Activated naive CD8-positive, alpha-beta T cell treated with anti-CD3 and anti-CD28 coated beads for 36 hours (primary cell): ENCODE results near the gene TEX29. TPM values are rescaled to one million over a fixed set of nuclear protein-coding genes. Genes with fewer than 3 reads are reported as not detected.

Experiments
- DNase-seq: peaks from one replicate; pipeline ENCODE4 v3.0.0; 2021
- H3K27ac Mint-ChIP-seq: one replicate; pipeline ENCODE4 v1.8.0; 2022; ENCODE audit warnings: mild to moderate bottlenecking, moderate library complexity, mixed read lengths
- H3K27me3 Mint-ChIP-seq: one replicate; pipeline ENCODE4 v1.8.0; 2022; ENCODE audit warnings: mild to moderate bottlenecking, mixed read lengths
- H3K36me3 Mint-ChIP-seq: one replicate; pipeline ENCODE4 v1.8.0; 2021; ENCODE audit warnings: mild to moderate bottlenecking, mixed read lengths
- H3K4me1 Mint-ChIP-seq: one replicate; pipeline ENCODE4 v1.8.0; 2021; ENCODE audit warnings: mixed read lengths
- H3K4me3 Mint-ChIP-seq: one replicate; pipeline ENCODE4 v1.8.0; 2022; ENCODE audit warnings: mild to moderate bottlenecking, moderate library complexity, mixed read lengths
- H3K9me3 Mint-ChIP-seq: one replicate; pipeline ENCODE4 v1.8.0; 2022; ENCODE audit warnings: mixed read lengths
- total RNA-seq, 2 experiments: library from RNA; stranded (reverse); gene quantifications; one replicate each; pipeline ENCODE4 v1.2.3, GENCODE V29; 2021

Gene TEX29
- total RNA-seq, 2 experiments from 2014 or later: 0.46 TPM; not detected in 1

GRCh38 chr13:111382411-111382810, 62.0 kb downstream of the TEX29 start:
- Mint-ChIP-seq H3K4me1 (peaks cover 12% of the 10 kb centered on the region), H3K4me3 (no peak overlapping the region), H3K36me3 (no peaks in the 10 kb centered on the region), H3K27ac (no peak overlapping the region), H3K9me3 (no peaks in the 10 kb centered on the region), H3K27me3 (no peaks in the 10 kb centered on the region)
- DNase-seq: no peak

GRCh38 chr13:111382877-111383276, 62.4 kb downstream of the TEX29 start:
- H3K9me3 Mint-ChIP-seq: no peaks in the 10 kb centered on the region
- H3K27ac Mint-ChIP-seq: no peak overlapping the region
- no peaks in the 10 kb centered on the region for H3K27me3 Mint-ChIP-seq
- no peak overlapping the region for H3K4me3 Mint-ChIP-seq
- DNase-seq: no peak
- H3K4me1 Mint-ChIP-seq: peaks cover 12% of the 10 kb centered on the region
- no peaks in the 10 kb centered on the region for H3K36me3 Mint-ChIP-seq

GRCh38 chr13:111383591-111384440, 63.4 kb downstream of the TEX29 start:
- H3K36me3 Mint-ChIP-seq: no peaks in the 10 kb centered on the region
- peak overlapping the region; percentile 6 for H3K4me3 Mint-ChIP-seq
- H3K27ac Mint-ChIP-seq: peak overlapping the region; percentile 22
- no peaks in the 10 kb centered on the region for H3K27me3 Mint-ChIP-seq
- peaks cover 13% of the 10 kb centered on the region for H3K4me1 Mint-ChIP-seq
- H3K9me3 Mint-ChIP-seq: no peaks in the 10 kb centered on the region
- DNase-seq: no peak

- no peak for DNase-seq
- no peak overlapping the region for H3K27ac Mint-ChIP-seq
- no peaks in the 10 kb centered on the region for H3K27me3 Mint-ChIP-seq
- H3K9me3 Mint-ChIP-seq: no peaks in the 10 kb centered on the region
- peaks cover 20% of the 10 kb centered on the region for H3K4me1 Mint-ChIP-seq
- no peaks in the 10 kb centered on the region for H3K36me3 Mint-ChIP-seq
- H3K4me3 Mint-ChIP-seq: peak overlapping the region; percentile 29
Observed at GRCh38 chr13:111384441-111385182, 64.2 kb downstream of the TEX29 start.

- H3K36me3 Mint-ChIP-seq: no peaks in the 10 kb centered on the region
- no peak overlapping the region for H3K27ac Mint-ChIP-seq
- peaks cover 20% of the 10 kb centered on the region for H3K4me1 Mint-ChIP-seq
- DNase-seq: no peak
- H3K9me3 Mint-ChIP-seq: no peaks in the 10 kb centered on the region
- H3K27me3 Mint-ChIP-seq: no peaks in the 10 kb centered on the region
- peak overlapping the region; percentile 29 for H3K4me3 Mint-ChIP-seq
Observed at GRCh38 chr13:111385183-111385857, 64.9 kb downstream of the TEX29 start.

- no peak overlapping the region for H3K27ac Mint-ChIP-seq
- H3K9me3 Mint-ChIP-seq: no peaks in the 10 kb centered on the region
- no peaks in the 10 kb centered on the region for H3K27me3 Mint-ChIP-seq
- no peak overlapping the region for H3K4me3 Mint-ChIP-seq
- no peaks in the 10 kb centered on the region for H3K36me3 Mint-ChIP-seq
- DNase-seq: no peak
- peaks cover 20% of the 10 kb centered on the region for H3K4me1 Mint-ChIP-seq
Observed at GRCh38 chr13:111387026-111387871, 66.8 kb downstream of the TEX29 start.

GRCh38 chr13:111387945-111388600, 67.6 kb downstream of the TEX29 start:
- no peaks in the 10 kb centered on the region for H3K9me3 Mint-ChIP-seq
- no peaks in the 10 kb centered on the region for H3K36me3 Mint-ChIP-seq
- no peak overlapping the region for H3K4me3 Mint-ChIP-seq
- DNase-seq: no peak
- peaks cover 20% of the 10 kb centered on the region for H3K4me1 Mint-ChIP-seq
- no peak overlapping the region for H3K27ac Mint-ChIP-seq
- no peaks in the 10 kb centered on the region for H3K27me3 Mint-ChIP-seq

GRCh38 chr13:111388851-111389500, 68.5 kb downstream of the TEX29 start:
- H3K27me3 Mint-ChIP-seq: no peaks in the 10 kb centered on the region
- peaks cover 18% of the 10 kb centered on the region for H3K4me1 Mint-ChIP-seq
- H3K27ac Mint-ChIP-seq: no peak overlapping the region
- H3K36me3 Mint-ChIP-seq: no peaks in the 10 kb centered on the region
- DNase-seq: peak; percentile 37
- H3K9me3 Mint-ChIP-seq: no peaks in the 10 kb centered on the region
- H3K4me3 Mint-ChIP-seq: peak overlapping the region; percentile 11

- Mint-ChIP-seq H3K4me3 (no peak overlapping the region), H3K36me3 (no peaks in the 10 kb centered on the region), H3K9me3 (no peaks in the 10 kb centered on the region)
Observed at GRCh38 chr13:111389621-111390521, 69.4 kb downstream of the TEX29 start.

GRCh38 chr13:111390522-111391270, 70.3 kb downstream of the TEX29 start:
- Mint-ChIP-seq H3K36me3 (no peaks in the 10 kb centered on the region), H3K4me1 (peaks cover 9% of the 10 kb centered on the region), H3K4me3 (no peak overlapping the region), H3K9me3 (no peaks in the 10 kb centered on the region), H3K27me3 (no peaks in the 10 kb centered on the region), H3K27ac (no peak overlapping the region)
- DNase-seq: no peak

More at GRCh38 chr13:111389621-111390521, 69.4 kb downstream of the TEX29 start:
- no peak for DNase-seq
- Mint-ChIP-seq H3K27me3 (no peaks in the 10 kb centered on the region), H3K4me1 (peaks cover 10% of the 10 kb centered on the region), H3K27ac (no peak overlapping the region)

- Mint-ChIP-seq H3K27me3 (no peaks in the 10 kb centered on the region), H3K4me1 (peaks cover 9% of the 10 kb centered on the region), H3K4me3 (no peak overlapping the region), H3K36me3 (no peaks in the 10 kb centered on the region), H3K9me3 (no peaks in the 10 kb centered on the region), H3K27ac (no peak overlapping the region)
- DNase-seq: no peak
Observed at GRCh38 chr13:111392486-111392885, 72.0 kb downstream of the TEX29 start.

GRCh38 chr13:111393221-111393790, 72.9 kb downstream of the TEX29 start:
- Mint-ChIP-seq H3K36me3 (no peaks in the 10 kb centered on the region), H3K27me3 (no peaks in the 10 kb centered on the region), H3K27ac (no peak overlapping the region), H3K9me3 (no peaks in the 10 kb centered on the region), H3K4me1 (peaks cover 9% of the 10 kb centered on the region), H3K4me3 (no peak overlapping the region)
- DNase-seq: no peak
